WTC11 (cell line): Measurements from ENCODE around the gene PTPRT. TPM values are rescaled to one million over a fixed set of nuclear protein-coding genes. Genes with fewer than 3 reads are reported as not detected.

Experiments
- ATAC-seq: fragments of 200-7000 bp; cut with Tn5 transposase; 2 replicates; pipeline ENCODE4 v1.10.0; 2021; ENCODE audit warnings: mild to moderate bottlenecking, moderate library complexity
- CTCF ChIA-PET: fragments of 300-600 bp; sonication (Branson Sonifier 250); formaldehyde crosslinking; loops from one replicate; lab custom pipeline; 2021; ENCODE audit warnings: antibody characterized with exemption; lab: Charles Lee
- POLR2A ChIA-PET: fragments of 350-600 bp; sonication (Branson Sonifier 250); formaldehyde crosslinking; loops from one replicate; lab custom pipeline; 2021; ENCODE audit warnings: antibody characterized with exemption; lab: Charles Lee
- DNase-seq: peaks from one replicate; pipeline ENCODE4 v3.0.0; 2021; ENCODE audit warnings: low spot score
- H3K27ac Mint-ChIP-seq: 2 replicates; pipeline ENCODE4 v1.8.0; 2021; ENCODE audit warnings: mixed read lengths
- H3K27me3 Mint-ChIP-seq: 2 replicates; pipeline ENCODE4 v1.8.0; 2021; ENCODE audit warnings: low read depth, mild to moderate bottlenecking, moderate library complexity, mixed read lengths
- H3K36me3 Mint-ChIP-seq: 2 replicates; pipeline ENCODE4 v1.8.0; 2021; ENCODE audit warnings: mixed read lengths
- H3K4me1 Mint-ChIP-seq: 2 replicates; pipeline ENCODE4 v1.8.0; 2022; ENCODE audit warnings: mixed read lengths
- H3K4me3 Mint-ChIP-seq: 2 replicates; pipeline ENCODE4 v1.8.0; 2021; ENCODE audit warnings: mild to moderate bottlenecking, moderate library complexity, mixed read lengths
- H3K9me3 Mint-ChIP-seq: 2 replicates; pipeline ENCODE4 v1.8.0; 2021; ENCODE audit warnings: mixed read lengths
- ATF1 ChIP-seq: sonication (generic); formaldehyde crosslinking; IDR thresholded peaks from 2 replicates; pipeline ENCODE4 v1.8.1; 2023; ENCODE audit warnings: mild to moderate bottlenecking, moderate library complexity, missing genetic modification reagents
- FOXK1 ChIP-seq: sonication (generic); formaldehyde crosslinking; IDR thresholded peaks from 2 replicates; pipeline ENCODE4 v1.8.0; 2022; ENCODE audit warnings: mild to moderate bottlenecking, moderate library complexity, missing genetic modification reagents
- GABPB1 ChIP-seq: sonication (generic); formaldehyde crosslinking; IDR thresholded peaks from 2 replicates; pipeline ENCODE4 v1.8.1; 2023; ENCODE audit warnings: mild to moderate bottlenecking, missing genetic modification reagents
- GRHL2 ChIP-seq: fragments of 250-450 bp; sonication (Bioruptor Pico); IDR thresholded peaks from 2 replicates; pipeline ENCODE4 v1.8.0; 2022; ENCODE audit warnings: mild to moderate bottlenecking, moderate library complexity; ENCODE audit not compliant: insufficient replicate concordance, severe bottlenecking
- IRF2 ChIP-seq: sonication (generic); formaldehyde crosslinking; IDR thresholded peaks from 2 replicates; pipeline ENCODE4 v1.8.0; 2022; ENCODE audit warnings: low read depth, missing genetic modification reagents, borderline replicate concordance
- JAZF1 ChIP-seq: fragments of 250-450 bp; sonication (Bioruptor Pico); IDR thresholded peaks from 2 replicates; pipeline ENCODE4 v1.9.0; 2021; ENCODE audit warnings: moderate library complexity, mild to moderate bottlenecking, inconsistent platforms
- KAT7 ChIP-seq: sonication (generic); formaldehyde crosslinking; IDR thresholded peaks from 2 replicates; pipeline ENCODE4 v1.8.1; 2023; ENCODE audit warnings: missing genetic modification reagents, mild to moderate bottlenecking, borderline replicate concordance
- MXD4 ChIP-seq: fragments of 250-450 bp; sonication (Bioruptor Pico); IDR thresholded peaks from 2 replicates; pipeline ENCODE4 v1.8.0; 2021; ENCODE audit warnings: mild to moderate bottlenecking, moderate library complexity, borderline replicate concordance
- NFE2L1 ChIP-seq: sonication (generic); formaldehyde crosslinking; IDR thresholded peaks from 2 replicates; pipeline ENCODE4 v1.8.1; 2023; ENCODE audit warnings: missing genetic modification reagents
- NFYB ChIP-seq: sonication (generic); formaldehyde crosslinking; conservative IDR thresholded peaks from 2 replicates; pipeline ENCODE4 v1.8.0; 2022; ENCODE audit warnings: low read depth, missing genetic modification reagents
- NR1H2 ChIP-seq: sonication (generic); formaldehyde crosslinking; IDR thresholded peaks from 2 replicates; pipeline ENCODE4 v1.9.0; 2021; ENCODE audit warnings: mild to moderate bottlenecking, moderate library complexity, missing genetic modification reagents
- OVOL2 ChIP-seq: fragments of 250-450 bp; sonication (Bioruptor Pico); IDR thresholded peaks from 2 replicates; pipeline ENCODE4 v1.9.0; 2021; ENCODE audit warnings: mild to moderate bottlenecking, borderline replicate concordance
- PRRX2 ChIP-seq: fragments of 250-450 bp; sonication (Bioruptor Pico); IDR thresholded peaks from 2 replicates; pipeline ENCODE4 v1.8.0; 2021; ENCODE audit warnings: mild to moderate bottlenecking
- SOX15 ChIP-seq: fragments of 250-450 bp; sonication (Bioruptor Pico); IDR thresholded peaks from 2 replicates; pipeline ENCODE4 v1.9.0; 2021; ENCODE audit warnings: mild to moderate bottlenecking
- TEAD1 ChIP-seq: sonication (generic); formaldehyde crosslinking; IDR thresholded peaks from 2 replicates; pipeline ENCODE4 v1.8.0; 2022; ENCODE audit warnings: mild to moderate bottlenecking, missing genetic modification reagents
- TP53 ChIP-seq: sonication (generic); formaldehyde crosslinking; IDR thresholded peaks from 2 replicates; pipeline ENCODE4 v1.8.1; 2023; ENCODE audit warnings: mild to moderate bottlenecking, missing genetic modification reagents
- USF2 ChIP-seq: sonication (generic); formaldehyde crosslinking; IDR thresholded peaks from 2 replicates; pipeline ENCODE4 v1.8.1; 2023; ENCODE audit warnings: mild to moderate bottlenecking, missing genetic modification reagents, moderate library complexity
- ZBTB21 ChIP-seq: sonication (generic); formaldehyde crosslinking; IDR thresholded peaks from 2 replicates; pipeline ENCODE4 v1.8.1; 2023; ENCODE audit warnings: mild to moderate bottlenecking, missing genetic modification reagents, borderline replicate concordance
- ZNF138 ChIP-seq: sonication (generic); formaldehyde crosslinking; conservative IDR thresholded peaks from 2 replicates; pipeline ENCODE4 v1.8.1; 2022; ENCODE audit warnings: mild to moderate bottlenecking, moderate library complexity, missing genetic modification reagents
- ZNF396 ChIP-seq: fragments of 250-450 bp; sonication (Bioruptor Pico); IDR thresholded peaks from 2 replicates; pipeline ENCODE4 v1.8.0; 2021; ENCODE audit warnings: mild to moderate bottlenecking, moderate library complexity, borderline replicate concordance
- ZNF416 ChIP-seq: fragments of 250-450 bp; sonication (Bioruptor Pico); IDR thresholded peaks from 2 replicates; pipeline ENCODE4 v1.9.0; 2021; ENCODE audit warnings: mild to moderate bottlenecking, inconsistent platforms
- total RNA-seq: library from RNA; stranded (reverse); gene quantifications from 3 replicates; pipeline ENCODE4 v1.2.3, GENCODE V29; 2021
- TF ChIP-seq, protein P1 (sequence below): sonication (generic); formaldehyde crosslinking; IDR thresholded peaks from 2 replicates; pipeline ENCODE4 v1.8.1; 2022; ENCODE audit warnings: missing genetic modification reagents, borderline replicate concordance
- TF ChIP-seq, protein P2 (sequence below): sonication (generic); formaldehyde crosslinking; IDR thresholded peaks from 2 replicates; pipeline ENCODE4 v1.8.1; 2022; ENCODE audit warnings: mild to moderate bottlenecking, missing genetic modification reagents, moderate library complexity, borderline replicate concordance

PTPRT gene
- total RNA-seq, 1 experiment from 2014 or later: 1.1 TPM

- peaks cover 13% of the 10 kb centered on the region for H3K4me1 Mint-ChIP-seq
- TF ChIP-seq IRF2 (CRISPR knock-in tag) (no peak), ZBTB21 (CRISPR knock-in tag) (no peak), TP53 (CRISPR knock-in tag) (no peak), TEAD1 (CRISPR knock-in tag) (no peak), PRRX2 (CRISPR knock-in tag) (no peak), GRHL2 (CRISPR knock-in tag) (no peak), NFYB (CRISPR knock-in tag) (no peak), NFE2L1 (CRISPR knock-in tag) (no peak), ZNF138 (CRISPR knock-in tag) (no peak), KAT7 (CRISPR knock-in tag) (no peak), ZNF416 (CRISPR knock-in tag) (no peak), ATF1 (CRISPR knock-in tag) (no peak)
- TF ChIP-seq, protein P1, sequence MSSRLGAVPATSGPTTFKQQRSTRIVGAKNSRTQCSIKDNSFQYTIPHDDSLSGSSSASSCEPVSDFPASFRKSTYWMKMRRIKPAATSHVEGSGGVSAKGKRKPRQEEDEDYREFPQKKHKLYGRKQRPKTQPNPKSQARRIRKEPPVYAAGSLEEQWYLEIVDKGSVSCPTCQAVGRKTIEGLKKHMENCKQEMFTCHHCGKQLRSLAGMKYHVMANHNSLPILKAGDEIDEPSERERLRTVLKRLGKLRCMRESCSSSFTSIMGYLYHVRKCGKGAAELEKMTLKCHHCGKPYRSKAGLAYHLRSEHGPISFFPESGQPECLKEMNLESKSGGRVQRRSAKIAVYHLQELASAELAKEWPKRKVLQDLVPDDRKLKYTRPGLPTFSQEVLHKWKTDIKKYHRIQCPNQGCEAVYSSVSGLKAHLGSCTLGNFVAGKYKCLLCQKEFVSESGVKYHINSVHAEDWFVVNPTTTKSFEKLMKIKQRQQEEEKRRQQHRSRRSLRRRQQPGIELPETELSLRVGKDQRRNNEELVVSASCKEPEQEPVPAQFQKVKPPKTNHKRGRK (CRISPR knock-in tag): no peak
- TF ChIP-seq, all 79 proteins: peak for 0
- DNase-seq: no peak
- ChIA-PET CTCF (no interaction called here), POLR2A (no interaction called here)
- H3K27ac Mint-ChIP-seq: no peak overlapping the region
- no peak for ATAC-seq
- no peak overlapping the region for H3K4me3 Mint-ChIP-seq
- peaks cover 21% of the 10 kb centered on the region for H3K27me3 Mint-ChIP-seq
- H3K9me3 Mint-ChIP-seq: no peaks in the 10 kb centered on the region
- H3K36me3 Mint-ChIP-seq: no peaks in the 10 kb centered on the region
Observed at GRCh38 chr20:42158272-42158671, 1031.4 kb downstream of the PTPRT start.

DNA sequence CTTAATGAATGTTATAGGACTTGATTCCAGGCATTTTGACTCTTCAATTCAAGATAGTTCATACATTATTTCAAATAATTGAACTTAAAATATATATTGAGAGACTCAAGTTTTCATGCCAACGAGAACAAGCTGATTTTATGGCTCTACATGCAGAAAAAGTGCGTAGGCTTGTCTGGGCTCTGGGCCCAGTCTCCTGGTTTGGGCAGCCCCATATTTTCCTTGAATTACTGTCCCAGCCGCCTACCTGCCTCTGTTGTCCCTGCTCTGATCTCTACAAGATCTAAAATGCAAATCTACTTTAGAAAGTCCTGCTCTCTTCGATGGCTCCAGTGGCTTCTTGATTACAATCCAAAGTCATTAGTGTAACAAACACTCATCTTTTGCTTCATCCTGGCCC, 1034.1 kb downstream of the PTPRT start:
- CTCF ChIA-PET: no interaction called here
- peaks cover 6% of the 10 kb centered on the region; the same call in 1 of the 2 replicates for H3K27me3 Mint-ChIP-seq
- no peaks in the 10 kb centered on the region for H3K9me3 Mint-ChIP-seq
- ATAC-seq (no peak), DNase-seq (no peak)
- H3K4me3 Mint-ChIP-seq: no peak overlapping the region
- POLR2A ChIA-PET: no interaction called here
- no peaks in the 10 kb centered on the region for H3K36me3 Mint-ChIP-seq
- peaks cover 10% of the 10 kb centered on the region for H3K4me1 Mint-ChIP-seq
- H3K27ac Mint-ChIP-seq: no peak overlapping the region
- TF ChIP-seq ZNF396 (CRISPR knock-in tag) (no peak), MXD4 (CRISPR knock-in tag) (no peak), TP53 (CRISPR knock-in tag) (no peak), FOXK1 (CRISPR knock-in tag) (no peak), OVOL2 (CRISPR knock-in tag) (no peak), GABPB1 (CRISPR knock-in tag) (no peak), TEAD1 (CRISPR knock-in tag) (no peak), SOX15 (CRISPR knock-in tag) (no peak), NR1H2 (CRISPR knock-in tag) (no peak), NFE2L1 (CRISPR knock-in tag) (no peak), USF2 (no peak), JAZF1 (no peak)
- TF ChIP-seq, protein P2, sequence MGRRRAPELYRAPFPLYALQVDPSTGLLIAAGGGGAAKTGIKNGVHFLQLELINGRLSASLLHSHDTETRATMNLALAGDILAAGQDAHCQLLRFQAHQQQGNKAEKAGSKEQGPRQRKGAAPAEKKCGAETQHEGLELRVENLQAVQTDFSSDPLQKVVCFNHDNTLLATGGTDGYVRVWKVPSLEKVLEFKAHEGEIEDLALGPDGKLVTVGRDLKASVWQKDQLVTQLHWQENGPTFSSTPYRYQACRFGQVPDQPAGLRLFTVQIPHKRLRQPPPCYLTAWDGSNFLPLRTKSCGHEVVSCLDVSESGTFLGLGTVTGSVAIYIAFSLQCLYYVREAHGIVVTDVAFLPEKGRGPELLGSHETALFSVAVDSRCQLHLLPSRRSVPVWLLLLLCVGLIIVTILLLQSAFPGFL (CRISPR knock-in tag): no peak
